Tibial nerve (tissue), 4 donors: ENCODE data around the gene OR51B2.

Source experiments
- EP300 ChIP-seq, 2 donors: sonication (generic); formaldehyde crosslinking; IDR thresholded peaks; one replicate each; pipeline ENCODE4 v1.6.1; 2017; ENCODE audit warnings: antibody characterized with exemption in 2 of 2, mild to moderate bottlenecking in 1 of 2
- POLR2A ChIP-seq, 2 donors: fragments of 450-650 bp; IDR thresholded peaks; one replicate each; pipeline ENCODE4 v1.6.1; 2017; ENCODE audit warnings: antibody characterized with exemption in 2 of 2, mild to moderate bottlenecking in 2 of 2, moderate library complexity in 2 of 2
- TF ChIP-seq, protein P1 (sequence below), 5 experiments: fragments of 200-600 bp in 3 of 5; fragments of 450-650 bp in 2 of 5; sonication (generic) in 3 of 5; IDR thresholded peaks; one replicate each; pipeline ENCODE4 v1.5.1; 2016 to 2019; ENCODE audit warnings: antibody characterized with exemption in 5 of 5, mild to moderate bottlenecking in 3 of 5, moderate library complexity in 2 of 5

DNA sequence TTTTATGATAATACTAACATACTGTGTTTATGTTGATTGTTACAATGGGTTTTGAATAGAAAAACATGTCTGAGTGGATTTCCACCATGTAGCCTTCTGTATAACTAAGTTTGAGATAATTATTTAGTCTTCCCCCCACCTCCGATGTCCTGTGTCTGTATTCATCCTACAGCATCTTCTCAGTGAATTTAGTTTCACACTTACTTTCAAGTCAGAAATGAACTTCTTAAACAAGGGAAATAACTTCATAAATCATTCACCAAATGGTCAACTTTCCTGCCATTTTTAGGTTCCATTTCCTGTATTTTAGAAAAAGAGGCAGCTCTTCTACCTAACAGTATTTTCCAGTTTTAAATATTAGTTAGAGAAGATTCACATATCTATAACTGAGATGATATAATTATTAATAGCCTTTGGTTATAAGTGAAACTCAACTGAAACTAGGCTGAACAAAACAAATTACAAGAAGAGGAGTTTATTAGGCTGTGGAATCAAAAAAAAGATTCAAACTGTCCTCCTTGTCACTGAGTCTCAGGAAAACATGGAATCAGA, 15.8 kb upstream of the OR51B2 start:
- TF ChIP-seq, protein P1, sequence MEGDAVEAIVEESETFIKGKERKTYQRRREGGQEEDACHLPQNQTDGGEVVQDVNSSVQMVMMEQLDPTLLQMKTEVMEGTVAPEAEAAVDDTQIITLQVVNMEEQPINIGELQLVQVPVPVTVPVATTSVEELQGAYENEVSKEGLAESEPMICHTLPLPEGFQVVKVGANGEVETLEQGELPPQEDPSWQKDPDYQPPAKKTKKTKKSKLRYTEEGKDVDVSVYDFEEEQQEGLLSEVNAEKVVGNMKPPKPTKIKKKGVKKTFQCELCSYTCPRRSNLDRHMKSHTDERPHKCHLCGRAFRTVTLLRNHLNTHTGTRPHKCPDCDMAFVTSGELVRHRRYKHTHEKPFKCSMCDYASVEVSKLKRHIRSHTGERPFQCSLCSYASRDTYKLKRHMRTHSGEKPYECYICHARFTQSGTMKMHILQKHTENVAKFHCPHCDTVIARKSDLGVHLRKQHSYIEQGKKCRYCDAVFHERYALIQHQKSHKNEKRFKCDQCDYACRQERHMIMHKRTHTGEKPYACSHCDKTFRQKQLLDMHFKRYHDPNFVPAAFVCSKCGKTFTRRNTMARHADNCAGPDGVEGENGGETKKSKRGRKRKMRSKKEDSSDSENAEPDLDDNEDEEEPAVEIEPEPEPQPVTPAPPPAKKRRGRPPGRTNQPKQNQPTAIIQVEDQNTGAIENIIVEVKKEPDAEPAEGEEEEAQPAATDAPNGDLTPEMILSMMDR (IDR thresholded peaks at IDR 0.05): no peak
- TF ChIP-seq EP300 (IDR thresholded peaks at IDR 0.05) (no peak), POLR2A (IDR thresholded peaks at IDR 0.05) (no peak)
